Right atrium auricular region (tissue), 2 donors: ENCODE results near the gene PYGB. TPM values are rescaled to one million over a fixed set of nuclear protein-coding genes. Genes with fewer than 3 reads are reported as not detected.
A peak's percentile ranks its signal among the peaks of the same experiment; 100 is the strongest.
"Not testable (repeated sequence)": the region's sequence is repeated elsewhere in the genome, so short reads cannot be mapped to it uniquely, and the experiment has no call there.

ENCODE experiments used
- DNase-seq: peaks from one replicate; pipeline ENCODE4 v3.0.0-alpha.2; 2019; ENCODE audit warnings: low spot score
- H3K27ac ChIP-seq, 2 donors: fragments of 200-600 bp; sonication (generic); 1 replicate in 1 of 2; 2 replicates in 1 of 2; pipeline ENCODE4 v1.5.1; 2016 to 2019
- H3K27me3 ChIP-seq, 2 donors: fragments of 200-600 bp; sonication (generic); one replicate each; pipeline versions ENCODE4 v1.5.1 to v1.6.0; 2017 to 2019
- H3K36me3 ChIP-seq: fragments of 200-600 bp; sonication (generic); one replicate; pipeline ENCODE4 v1.5.1; 2016
- H3K4me1 ChIP-seq, 2 donors: fragments of 200-600 bp; sonication (generic); one replicate each; pipeline versions ENCODE4 v1.5.1 to v1.6.0; 2017 to 2019
- H3K4me3 ChIP-seq, 2 donors: fragments of 200-600 bp; sonication (generic); 1 replicate in 1 of 2; 2 replicates in 1 of 2; pipeline ENCODE4 v1.5.1; 2017 to 2019; ENCODE audit warnings: mild to moderate bottlenecking in 1 of 2, moderate library complexity in 1 of 2
- H3K9me3 ChIP-seq, 2 donors: fragments of 200-600 bp; sonication (generic); one replicate each; pipeline ENCODE4 v1.5.1; 2019
- CTCF ChIP-seq, 2 donors: fragments of 200-600 bp; sonication (generic); IDR thresholded peaks; one replicate each; pipeline ENCODE4 v1.5.1; 2019; ENCODE audit warnings: antibody characterized with exemption in 2 of 2
- total RNA-seq, 2 donors: library from RNA; depleted of rRNA; stranded (reverse); fragments of >200 nt; gene quantifications; one replicate each; pipeline ENCODE4 v1.1.0, GENCODE V29; 2016

The PYGB gene
- total RNA-seq, 2 donors from 2014 or later = 145 to 174 TPM

- DNase-seq = no peak
Observed at GRCh38 chr20:25229486-25230165, 18.3 kb upstream of the PYGB start.

GRCh38 chr20:25230166-25230831, 17.6 kb upstream of the PYGB start:
- Histone ChIP-seq H3K27ac (peak overlapping the region; percentile 83 to 96), H3K4me3 (no peak overlapping the region), H3K36me3 (peaks cover 8% of the 10 kb centered on the region), H3K27me3 (no peaks in the 10 kb centered on the region), H3K9me3 (no peaks in the 10 kb centered on the region), H3K4me1 (peaks cover 2 to 74% of the 10 kb centered on the region in 2 donors)
- TF ChIP-seq CTCF (IDR thresholded peaks at IDR 0.05) = no peak
- DNase-seq = no peak

More at GRCh38 chr20:25229486-25230165, 18.3 kb upstream of the PYGB start:
- peaks cover 15% of the 10 kb centered on the region for H3K36me3 ChIP-seq
- H3K4me1 ChIP-seq = peaks cover 2 to 74% of the 10 kb centered on the region in 2 donors
- H3K9me3 ChIP-seq = no peaks in the 10 kb centered on the region
- H3K4me3 ChIP-seq = no peak overlapping the region
- peak overlapping the region; percentile 83 to 96 for H3K27ac ChIP-seq
- no peak for TF ChIP-seq CTCF (IDR thresholded peaks at IDR 0.05)
- no peaks in the 10 kb centered on the region for H3K27me3 ChIP-seq

- TF ChIP-seq CTCF (IDR thresholded peaks at IDR 0.05) = no peak
- peak overlapping the region; percentile 83 to 96 for H3K27ac ChIP-seq
Observed at GRCh38 chr20:25233016-25233772, 14.7 kb upstream of the PYGB start.

GRCh38 chr20:25234009-25234849, 13.7 kb upstream of the PYGB start:
- H3K36me3 ChIP-seq, H3K4me3 ChIP-seq, H3K9me3 ChIP-seq, DNase-seq, H3K27me3 ChIP-seq: not testable (repeated sequence)
- Histone ChIP-seq H3K27ac (peak overlapping the region; percentile 83 to 96), H3K4me1 (peaks cover 0 to 60% of the 10 kb centered on the region in 2 donors)

More at GRCh38 chr20:25233016-25233772, 14.7 kb upstream of the PYGB start:
- DNase-seq = peak; percentile 90
- Histone ChIP-seq H3K9me3 (no peaks in the 10 kb centered on the region), H3K27me3 (no peaks in the 10 kb centered on the region), H3K4me3 (no peak overlapping the region), H3K4me1 (peaks cover 0 to 61% of the 10 kb centered on the region in 2 donors), H3K36me3 (no peaks in the 10 kb centered on the region)

GRCh38 chr20:25236450-25237304, 11.2 kb upstream of the PYGB start:
- Histone ChIP-seq H3K4me1 (peaks cover 0 to 39% of the 10 kb centered on the region in 2 donors), H3K27ac (peak overlapping the region; percentile 70 to 78), H3K4me3 (no peak overlapping the region), H3K27me3 (no peaks in the 10 kb centered on the region), H3K36me3 (no peaks in the 10 kb centered on the region), H3K9me3 (no peaks in the 10 kb centered on the region)
- no peak for DNase-seq
- no peak for TF ChIP-seq CTCF (IDR thresholded peaks at IDR 0.05)
